Coronary artery (tissue), 2 donors: ENCODE measurements around the gene NCK2.

ENCODE experiments used
- DNase-seq: peaks from one replicate; pipeline ENCODE4 v3.0.0-alpha.2; 2017; ENCODE audit warnings: low spot score
- H3K27ac ChIP-seq, 2 donors: fragments of 200-600 bp; sonication (generic); one replicate each; pipeline ENCODE4 v1.5.1; 2016 to 2019
- H3K4me3 ChIP-seq: fragments of 200-600 bp; sonication (generic); 2 replicates; pipeline ENCODE4 v1.5.1; 2016; ENCODE audit warnings: mild to moderate bottlenecking, moderate library complexity
- TF ChIP-seq, protein P1 (sequence below): fragments of 200-600 bp; sonication (generic); IDR thresholded peaks from one replicate; pipeline ENCODE4 v1.5.1; 2019; ENCODE audit warnings: antibody characterized with exemption

NCK2 gene

DNA sequence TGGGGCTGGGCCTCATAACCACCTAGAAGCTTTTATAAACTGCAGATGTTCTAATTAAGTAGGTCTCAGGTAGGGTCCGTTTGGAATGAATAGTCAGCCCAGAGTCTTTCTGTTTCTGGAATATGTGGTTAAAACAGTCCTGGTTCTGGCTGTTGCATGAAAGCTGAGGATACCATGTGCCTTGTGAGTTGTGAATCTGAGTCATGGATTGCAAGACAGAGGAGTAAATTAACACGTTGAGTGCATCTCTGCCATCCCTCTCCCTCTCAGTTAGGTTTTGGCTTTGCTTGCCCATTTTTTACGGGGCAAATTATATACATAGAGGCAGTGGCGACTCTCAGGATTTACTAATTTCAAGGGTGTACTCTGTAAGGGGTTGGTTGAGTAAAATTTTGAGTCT lies 59.1 kb downstream of the NCK2 start:
- H3K27ac ChIP-seq = no peak overlapping the region
- no peak overlapping the region for H3K4me3 ChIP-seq
- TF ChIP-seq, protein P1, sequence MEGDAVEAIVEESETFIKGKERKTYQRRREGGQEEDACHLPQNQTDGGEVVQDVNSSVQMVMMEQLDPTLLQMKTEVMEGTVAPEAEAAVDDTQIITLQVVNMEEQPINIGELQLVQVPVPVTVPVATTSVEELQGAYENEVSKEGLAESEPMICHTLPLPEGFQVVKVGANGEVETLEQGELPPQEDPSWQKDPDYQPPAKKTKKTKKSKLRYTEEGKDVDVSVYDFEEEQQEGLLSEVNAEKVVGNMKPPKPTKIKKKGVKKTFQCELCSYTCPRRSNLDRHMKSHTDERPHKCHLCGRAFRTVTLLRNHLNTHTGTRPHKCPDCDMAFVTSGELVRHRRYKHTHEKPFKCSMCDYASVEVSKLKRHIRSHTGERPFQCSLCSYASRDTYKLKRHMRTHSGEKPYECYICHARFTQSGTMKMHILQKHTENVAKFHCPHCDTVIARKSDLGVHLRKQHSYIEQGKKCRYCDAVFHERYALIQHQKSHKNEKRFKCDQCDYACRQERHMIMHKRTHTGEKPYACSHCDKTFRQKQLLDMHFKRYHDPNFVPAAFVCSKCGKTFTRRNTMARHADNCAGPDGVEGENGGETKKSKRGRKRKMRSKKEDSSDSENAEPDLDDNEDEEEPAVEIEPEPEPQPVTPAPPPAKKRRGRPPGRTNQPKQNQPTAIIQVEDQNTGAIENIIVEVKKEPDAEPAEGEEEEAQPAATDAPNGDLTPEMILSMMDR = no peak

GRCh38 chr2:105804266-105804665 lies 59.6 kb downstream of the NCK2 start:
- no peak for DNase-seq
- Histone ChIP-seq H3K27ac (no peak overlapping the region), H3K4me3 (no peak overlapping the region)
- TF ChIP-seq, protein P1 = no peak

More for the DNA sequence above, 59.1 kb downstream of the NCK2 start:
- DNase-seq = no peak

DNA sequence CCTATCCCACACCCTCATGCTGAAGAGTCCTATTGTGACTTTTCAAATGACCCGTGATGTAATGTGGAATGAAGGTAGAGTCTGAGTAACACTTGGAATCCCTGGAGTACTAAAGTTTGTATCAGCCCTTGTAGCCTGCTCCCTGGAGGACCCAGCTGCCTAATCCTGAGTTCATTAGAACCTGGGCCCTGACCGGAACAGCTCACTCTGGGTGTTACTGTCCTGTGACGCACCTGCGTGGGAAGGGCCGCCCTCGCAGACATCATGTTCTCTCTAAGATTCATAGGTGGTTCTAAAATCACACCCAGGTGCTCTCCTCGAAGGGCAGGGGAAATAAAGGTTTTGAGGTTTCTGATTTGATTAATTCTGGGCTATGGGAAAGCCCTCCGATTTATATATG lies 62.3 kb downstream of the NCK2 start:
- DNase-seq = no peak
- Histone ChIP-seq H3K27ac (no peak overlapping the region), H3K4me3 (no peak overlapping the region)
- TF ChIP-seq, protein P1 = no peak

- no peak overlapping the region for H3K4me3 ChIP-seq
- no peak for DNase-seq
- H3K27ac ChIP-seq = no peak overlapping the region
- TF ChIP-seq, protein P1 = no peak
Measured at GRCh38 chr2:105808423-105809096, 63.8 kb downstream of the NCK2 start.

DNA sequence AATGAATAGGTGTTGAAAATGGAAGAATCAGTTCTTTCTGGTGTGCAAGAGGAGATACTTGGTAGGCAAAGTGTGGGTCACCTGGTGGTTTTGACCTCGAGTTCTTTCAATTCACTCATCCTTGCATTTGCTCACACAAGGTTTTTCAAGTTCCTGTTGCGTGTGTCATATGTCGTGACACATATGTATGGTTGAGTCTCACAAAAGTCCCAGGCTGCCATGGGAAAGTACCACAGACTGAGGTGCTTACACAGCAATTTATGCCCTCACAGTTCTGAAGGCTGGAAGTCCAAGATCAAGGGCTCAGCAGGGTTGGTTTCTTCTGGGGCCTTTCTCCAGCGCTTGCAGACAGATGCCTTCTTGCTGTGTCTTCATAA lies 64.4 kb downstream of the NCK2 start:
- H3K27ac ChIP-seq = no peak overlapping the region
- no peak for DNase-seq
- TF ChIP-seq, protein P1 = no peak

DNA sequence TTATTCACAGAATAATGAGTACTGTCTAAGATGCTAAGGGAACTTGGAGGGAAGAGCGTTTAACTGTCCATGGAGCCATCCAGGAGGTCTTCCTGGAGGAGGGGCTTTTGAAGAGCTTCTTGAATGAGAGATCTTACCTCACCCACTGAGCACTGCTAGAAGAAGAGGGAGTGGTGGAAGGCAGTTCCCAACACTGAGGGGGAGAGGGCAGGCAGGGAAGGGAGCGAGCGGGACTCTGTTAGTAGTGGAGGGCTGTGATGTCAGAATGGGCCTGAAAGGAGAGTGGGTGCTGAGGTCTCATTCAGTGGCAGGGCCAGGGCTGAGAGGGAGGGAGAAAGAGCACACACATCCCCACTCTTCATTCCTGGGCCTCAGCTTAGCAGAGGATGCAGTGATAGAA lies 65.0 kb downstream of the NCK2 start:
- TF ChIP-seq, protein P1 = no peak
- DNase-seq = no peak
- H3K27ac ChIP-seq = no peak overlapping the region
- H3K4me3 ChIP-seq = no peak overlapping the region

More for the DNA sequence above, 64.4 kb downstream of the NCK2 start:
- H3K4me3 ChIP-seq = no peak overlapping the region

DNA sequence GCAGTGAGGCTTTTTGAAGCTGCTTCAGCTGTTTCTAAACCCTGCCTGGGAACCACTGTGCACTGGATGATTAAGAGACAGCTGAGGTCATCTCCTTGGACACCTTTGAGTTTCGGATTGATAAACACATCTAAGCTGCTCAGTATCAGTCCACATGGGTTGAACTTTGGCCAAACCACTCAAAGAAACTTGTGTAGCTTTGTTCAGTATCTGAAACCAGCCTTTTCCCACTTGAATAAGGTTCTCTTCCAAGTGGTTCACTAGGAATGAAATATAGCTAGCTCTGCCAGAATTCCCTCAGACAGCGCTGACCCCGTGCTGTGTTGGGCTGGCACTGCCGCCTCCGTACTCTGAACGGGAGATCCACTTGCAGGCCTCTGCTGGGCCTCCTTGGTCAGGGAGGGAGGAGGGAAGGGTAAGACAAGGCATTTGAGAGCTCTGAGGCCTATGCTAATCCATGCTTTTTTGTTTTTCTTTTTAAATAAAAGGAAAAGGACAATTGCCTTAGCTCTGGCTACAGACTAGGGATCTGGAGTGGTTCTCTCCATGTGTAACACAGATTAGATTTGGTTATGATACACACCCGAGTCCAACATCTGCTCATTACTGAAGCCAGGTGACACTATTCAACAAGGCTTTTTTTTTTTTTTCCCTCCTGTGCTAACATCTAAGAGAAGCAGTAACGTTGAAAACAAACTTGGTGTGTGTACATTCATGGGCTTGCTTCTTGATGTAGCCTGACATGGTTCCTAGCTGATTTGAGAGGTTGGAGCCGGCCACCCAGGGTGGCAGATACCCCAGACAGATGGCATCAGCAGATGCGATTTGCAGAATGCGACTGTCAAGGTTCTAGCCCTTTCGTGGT lies 67.7 kb downstream of the NCK2 start:
- H3K4me3 ChIP-seq = no peak overlapping the region

More for the DNA sequence above, 67.7 kb downstream of the NCK2 start:
- H3K27ac ChIP-seq = peak overlapping the region in 1 of 2 donors; percentile 43
- TF ChIP-seq, protein P1 = no peak
- no peak for DNase-seq
